GM23248 (cell line): ENCODE results near the gene ABR. TPM values are rescaled to one million over a fixed set of nuclear protein-coding genes. Genes with fewer than 3 reads are reported as not detected.

Experiments
- DNase-seq: peaks from one replicate; pipeline ENCODE4 v3.0.0-alpha.2; 2015
- H2AFZ ChIP-seq: fragments of 200-600 bp; sonication (generic); 2 replicates; pipeline ENCODE4 v1.6.1; 2016; ENCODE audit warnings: antibody characterized with exemption
- H3F3A ChIP-seq: fragments of 200-600 bp; sonication (generic); 2 replicates; pipeline ENCODE4 v1.6.1; 2016; ENCODE audit warnings: mild to moderate bottlenecking, antibody characterized with exemption, mixed run types; ENCODE audit not compliant: insufficient read depth
- H3K27ac ChIP-seq: fragments of 200-600 bp; sonication (generic); 2 replicates; pipeline ENCODE4 v1.5.1; 2016; ENCODE audit warnings: mild to moderate bottlenecking
- H3K27me3 ChIP-seq: fragments of 200-600 bp; sonication (generic); replicated peaks from 2 replicates; pipeline ENCODE4 v1.6.1; 2016; ENCODE audit warnings: mild to moderate bottlenecking; ENCODE audit not compliant: insufficient read depth
- H3K36me3 ChIP-seq: fragments of 200-600 bp; sonication (generic); 2 replicates; pipeline ENCODE4 v1.6.1; 2016; ENCODE audit warnings: low read depth, mild to moderate bottlenecking
- H3K4me1 ChIP-seq: fragments of 200-600 bp; sonication (generic); 2 replicates; pipeline ENCODE4 v1.6.1; 2016; ENCODE audit warnings: mild to moderate bottlenecking; ENCODE audit not compliant: insufficient read depth
- H3K4me2 ChIP-seq: fragments of 200-600 bp; sonication (generic); one replicate; pipeline ENCODE4 v1.6.1; 2016; ENCODE audit warnings: mild to moderate bottlenecking; ENCODE audit not compliant: unreplicated experiment
- H3K4me3 ChIP-seq: fragments of 200-600 bp; sonication (generic); 2 replicates; pipeline ENCODE4 v1.5.1; 2016; ENCODE audit warnings: mild to moderate bottlenecking
- H3K79me2 ChIP-seq: fragments of 200-600 bp; sonication (generic); 2 replicates; pipeline ENCODE4 v1.6.1; 2016; ENCODE audit warnings: mild to moderate bottlenecking; ENCODE audit not compliant: insufficient read depth
- H3K9ac ChIP-seq: fragments of 200-600 bp; sonication (generic); 2 replicates; pipeline ENCODE4 v1.6.1; 2016; ENCODE audit warnings: mild to moderate bottlenecking
- H3K9me2 ChIP-seq: fragments of 200-600 bp; sonication (generic); 2 replicates; pipeline ENCODE4 v1.6.1; 2016; ENCODE audit warnings: mixed run types, mild to moderate bottlenecking, moderate library complexity; ENCODE audit not compliant: insufficient read depth
- H3K9me3 ChIP-seq: fragments of 200-600 bp; sonication (generic); one replicate; pipeline ENCODE4 v1.6.1; 2017; ENCODE audit warnings: low read depth
- H4K20me1 ChIP-seq: fragments of 200-600 bp; sonication (generic); 2 replicates; pipeline ENCODE4 v1.6.0; 2016; ENCODE audit not compliant: insufficient read depth
- EZH2 ChIP-seq: fragments of 200-600 bp; sonication (generic); IDR thresholded peaks from 2 replicates; pipeline ENCODE4 v1.6.1; 2018; ENCODE audit warnings: antibody characterized with exemption, mild to moderate bottlenecking; ENCODE audit not compliant: insufficient read depth, poor library complexity, severe bottlenecking
- EZH2phosphoT487 ChIP-seq: fragments of 200-600 bp; sonication (generic); IDR thresholded peaks from 2 replicates; pipeline ENCODE4 v1.6.1; 2018; ENCODE audit warnings: antibody characterized with exemption, moderate library complexity, mild to moderate bottlenecking, low read depth; ENCODE audit not compliant: insufficient read depth
- WGBS, 2 experiments: methylation state at CpG; one replicate each; pipeline ENCODE4 v1.1.6; 2015 to 2017; ENCODE audit warnings: low lambda C conversion rate in 2 of 2, low coverage in 1 of 2; ENCODE audit errors: missing lambda C conversion rate in 2 of 2; 5-methylcytosine and 5-hydroxymethylcytosine counted together
- in situ Hi-C: fragments of 300-500 bp; cut with MboI; formaldehyde crosslinking; loops from 2 replicates; pipeline ENCODE4 v1.15.0; 2020
- polyA plus RNA-seq: library from polyadenylated mRNA; unstranded; fragments of >200 nt; fragmentation: Nextera tagmentation; extraction: Ambion mirVana; gene quantifications from 2 replicates; pipeline ENCODE4 v1.2.1, GENCODE V29; 2016
- total RNA-seq: library from RNA; depleted of rRNA; stranded (reverse); fragments of >200 nt; shearing (Covaris generic); gene quantifications from 2 replicates; pipeline ENCODE4 v1.2.3, GENCODE V29; 2014

The ABR gene
- total and polyA plus RNA-seq, 2 experiments from 2014 or later = 24.4 to 38.2 TPM

- Histone ChIP-seq H4K20me1 (no peaks in the 10 kb centered on the region), H3K36me3 (no peaks in the 10 kb centered on the region), H2AFZ (peak overlapping the region; percentile 53), H3K4me1 (peaks cover 15% of the 10 kb centered on the region), H3K4me2 (no peak overlapping the region), H3K9me3 (no peaks in the 10 kb centered on the region), H3K9ac (no peak overlapping the region), H3K27me3 (no peaks in the 10 kb centered on the region), H3K9me2 (no peaks in the 10 kb centered on the region), H3F3A (peaks cover 12% of the 10 kb centered on the region), H3K79me2 (peaks cover 25% of the 10 kb centered on the region), H3K4me3 (no peak overlapping the region), H3K27ac (no peak overlapping the region)
- 35 to 37% methylated on average over 10 of the region's 10 CpGs for WGBS, 2 experiments
- in situ Hi-C loops = loop anchor here (5.0 kb wide), 1 partner anchor 194 kb away; no protein-coding TSS in a partner anchor
- no peak for DNase-seq
- no peak for TF ChIP-seq EZH2phosphoT487
- TF ChIP-seq EZH2 = no peak
Measured at GRCh38 chr17:981292-981658, 198.5 kb downstream of the ABR start.

GRCh38 chr17:980406-981291 is 199.1 kb downstream of the ABR start:
- peaks cover 19% of the 10 kb centered on the region for H3F3A ChIP-seq
- H3K36me3 ChIP-seq = no peaks in the 10 kb centered on the region
- 28 to 31% methylated on average over 43 of the region's 43 CpGs for WGBS, 2 experiments
- no peaks in the 10 kb centered on the region for H3K9me2 ChIP-seq
- peaks cover 21% of the 10 kb centered on the region for H3K4me1 ChIP-seq
- no peaks in the 10 kb centered on the region for H3K27me3 ChIP-seq
- peak overlapping the region; percentile 90 for H3K4me3 ChIP-seq
- no peaks in the 10 kb centered on the region for H3K9me3 ChIP-seq
- no peak overlapping the region for H3K27ac ChIP-seq
- DNase-seq = peak; percentile 96
- no peaks in the 10 kb centered on the region for H4K20me1 ChIP-seq
- H3K9ac ChIP-seq = peak overlapping the region; percentile 72
- H2AFZ ChIP-seq = peak overlapping the region; percentile 88
- no peak for TF ChIP-seq EZH2
- no peak for TF ChIP-seq EZH2phosphoT487
- peaks cover 32% of the 10 kb centered on the region for H3K79me2 ChIP-seq
- in situ Hi-C loops = loop anchor here (5.0 kb wide), 1 partner anchor 193 kb away; no protein-coding TSS in a partner anchor
- peak overlapping the region; percentile 71 for H3K4me2 ChIP-seq

- DNase-seq = peak; percentile 92
- Histone ChIP-seq H3K36me3 (no peaks in the 10 kb centered on the region), H3K79me2 (peaks cover 40% of the 10 kb centered on the region), H3K4me1 (peaks cover 30% of the 10 kb centered on the region), H4K20me1 (peaks cover 4% of the 10 kb centered on the region; the same call in 1 of the 2 replicates), H3K4me2 (peak within 1 kb of the TSS; percentile 84), H3K4me3 (peak within 1 kb of the TSS; percentile 90), H3K9me2 (no peaks in the 10 kb centered on the region), H2AFZ (peak within 1 kb of the TSS; percentile 88), H3K27ac (peak within 1 kb of the TSS; percentile 55), H3F3A (peaks cover 27% of the 10 kb centered on the region), H3K27me3 (no peaks in the 10 kb centered on the region), H3K9ac (peak within 1 kb of the TSS; percentile 84), H3K9me3 (no peaks in the 10 kb centered on the region)
- no peak for TF ChIP-seq EZH2
- TF ChIP-seq EZH2phosphoT487 = no peak
- in situ Hi-C loops = loop anchor here (5.0 kb wide), 1 partner anchor 192 kb away; no protein-coding TSS in a partner anchor
- WGBS, 2 experiments = 1 to 3% methylated on average over 54 to 75 of the region's 94 CpGs
Measured at GRCh38 chr17:979539-980405, 200.0 kb downstream of the ABR start, which contains the start of gene NXN. Gene NXN (minus strand): TSS chr17:979776.

GRCh38 chr17:979212-979538 is 200.6 kb downstream of the ABR start:
- H3K9me3 ChIP-seq = no peaks in the 10 kb centered on the region
- H3F3A ChIP-seq = peaks cover 27% of the 10 kb centered on the region
- H3K4me1 ChIP-seq = peaks cover 30% of the 10 kb centered on the region
- no peaks in the 10 kb centered on the region for H3K36me3 ChIP-seq
- H2AFZ ChIP-seq = 0 out of 2 replicates have a peak overlapping the region, but pooled peaks have one; percentile 60
- WGBS, 2 experiments = 2% methylated on average over 36 of the region's 42 CpGs; no CpG with 5 or more reads in 1 of the 2 experiments
- no peaks in the 10 kb centered on the region for H3K27me3 ChIP-seq
- peak overlapping the region; percentile 90 for H3K4me3 ChIP-seq
- TF ChIP-seq EZH2 (no peak), EZH2phosphoT487 (no peak)
- peak overlapping the region; percentile 55; the same call in 1 of the 2 replicates for H3K27ac ChIP-seq
- H3K9me2 ChIP-seq = no peaks in the 10 kb centered on the region
- H3K9ac ChIP-seq = peak overlapping the region; percentile 72
- H3K79me2 ChIP-seq = peaks cover 41% of the 10 kb centered on the region
- in situ Hi-C loops = no loop called here
- H4K20me1 ChIP-seq = peaks cover 4% of the 10 kb centered on the region; the same call in 1 of the 2 replicates
- no peak overlapping the region for H3K4me2 ChIP-seq
- no peak for DNase-seq
